GM19240 (cell line): Measurements from ENCODE around the gene SLC6A3.
"Not testable (repeated sequence)": the region's sequence is repeated elsewhere in the genome, so short reads cannot be mapped to it uniquely, and the experiment has no call there.

Experiments used
- DNase-seq: peaks from one replicate; pipeline ENCODE4 v3.0.0; 2011; ENCODE audit warnings: low spot score; ENCODE audit not compliant: insufficient read length

Gene SLC6A3

DNA sequence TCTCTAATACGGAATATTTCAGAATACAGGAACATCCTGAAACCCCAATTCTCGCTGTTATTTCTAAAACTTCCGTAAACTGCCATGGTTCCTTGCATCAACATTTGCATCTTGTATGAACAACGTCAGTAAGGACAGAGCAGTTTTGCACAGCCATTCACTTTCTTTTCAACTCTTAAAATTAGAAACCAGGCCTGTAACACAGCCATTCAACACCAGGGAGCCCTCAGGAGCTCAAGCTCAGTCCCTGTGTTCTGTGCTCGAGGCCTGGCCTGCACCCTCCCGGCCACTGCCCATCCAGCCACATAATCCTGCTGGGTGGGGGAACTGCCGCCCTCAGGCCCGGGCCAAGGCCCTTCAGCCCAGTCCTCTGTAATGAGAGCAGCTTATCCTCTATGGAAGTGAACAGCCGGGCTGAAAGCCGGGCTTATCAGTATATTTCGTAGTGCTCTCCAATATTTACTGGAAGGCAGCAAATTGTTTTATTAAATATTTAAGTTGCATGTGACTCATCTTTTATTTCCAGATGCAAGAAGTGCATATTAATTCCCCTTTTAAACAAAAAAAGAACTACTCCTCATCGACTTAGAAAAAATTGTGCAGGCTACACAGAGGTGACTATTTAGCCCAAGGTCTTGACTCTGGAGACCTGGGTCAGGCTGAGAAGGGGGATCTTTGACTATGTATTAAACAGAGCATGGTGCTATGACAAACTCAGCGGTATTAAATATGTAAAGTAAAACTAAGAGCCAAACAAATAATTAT, 33.2 kb upstream of the SLC6A3 start:
- DNase-seq: no peak

DNA sequence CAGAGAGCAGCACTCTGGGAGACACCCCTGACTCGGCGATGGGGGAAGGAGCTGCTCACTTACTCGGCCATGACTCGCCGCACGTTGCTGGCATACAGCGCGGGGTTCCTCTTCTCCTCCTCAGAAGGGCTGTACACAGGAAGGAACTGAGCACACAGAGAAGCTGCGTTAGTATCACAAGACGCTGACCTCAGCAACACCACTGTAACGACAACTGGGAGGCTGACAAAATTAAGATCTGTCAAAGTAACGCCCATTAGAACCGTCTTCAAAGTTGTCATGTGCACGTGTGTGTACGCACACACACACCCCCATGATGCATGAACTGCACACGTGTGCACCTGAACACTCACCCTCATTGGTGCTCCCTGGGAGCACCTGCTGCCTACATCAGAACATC, 32.1 kb upstream of the SLC6A3 start:
- DNase-seq: no peak

DNA sequence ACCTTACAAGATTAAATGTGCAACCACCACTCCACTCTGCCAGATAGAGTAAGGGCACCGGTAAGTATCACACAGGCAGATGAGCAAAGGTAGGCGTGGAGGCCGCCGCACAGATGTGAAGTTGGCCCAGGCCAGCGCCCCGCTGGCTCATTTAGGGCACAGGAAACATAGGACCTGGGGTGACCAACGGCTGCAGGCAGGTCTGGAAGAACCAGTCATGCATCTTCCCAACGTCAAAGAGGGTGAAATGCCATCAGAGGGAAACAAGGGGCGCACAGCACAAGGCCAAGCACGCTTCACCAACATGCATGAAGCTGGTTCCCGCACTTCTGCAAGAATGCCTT, 31.7 kb upstream of the SLC6A3 start:
- no peak for DNase-seq

DNA sequence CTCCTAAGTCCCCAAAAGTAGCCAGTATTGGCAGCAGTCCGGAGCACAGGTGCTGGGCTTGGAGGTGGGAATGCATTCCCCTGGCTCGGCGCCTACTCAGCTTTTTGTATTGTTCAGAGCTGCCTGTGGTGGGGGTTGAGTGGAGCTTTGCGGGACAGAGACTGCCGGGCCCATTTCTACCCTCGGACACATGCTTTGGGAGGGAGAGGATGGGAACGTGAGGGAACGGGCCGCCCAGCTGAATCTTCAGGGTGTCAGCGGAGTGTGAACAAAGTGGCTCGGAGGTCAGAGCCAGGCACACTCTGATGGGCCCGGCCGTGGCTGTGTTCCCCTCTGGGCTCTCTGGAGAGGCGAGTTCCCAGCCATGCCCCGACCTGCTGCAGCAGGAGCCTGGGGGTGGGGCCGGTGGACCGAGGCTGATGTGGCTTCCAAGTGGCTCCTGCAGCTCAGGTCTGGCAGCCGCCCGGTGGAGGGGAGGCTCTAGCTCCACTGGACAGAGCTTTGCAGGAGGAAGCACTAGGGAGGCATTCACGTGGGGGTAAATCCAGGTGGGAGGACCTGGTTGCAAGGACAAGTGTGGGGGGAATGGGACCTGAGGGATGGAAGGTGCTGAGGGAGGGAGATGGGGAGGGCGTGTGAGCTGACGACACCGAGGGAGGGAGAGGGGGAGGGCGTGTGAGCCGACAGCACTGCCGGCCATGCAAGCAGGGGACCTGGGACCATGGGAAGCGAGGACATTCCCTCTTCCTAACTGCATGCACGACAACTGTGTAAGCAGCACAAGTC, 31.1 kb upstream of the SLC6A3 start:
- no peak for DNase-seq

DNA sequence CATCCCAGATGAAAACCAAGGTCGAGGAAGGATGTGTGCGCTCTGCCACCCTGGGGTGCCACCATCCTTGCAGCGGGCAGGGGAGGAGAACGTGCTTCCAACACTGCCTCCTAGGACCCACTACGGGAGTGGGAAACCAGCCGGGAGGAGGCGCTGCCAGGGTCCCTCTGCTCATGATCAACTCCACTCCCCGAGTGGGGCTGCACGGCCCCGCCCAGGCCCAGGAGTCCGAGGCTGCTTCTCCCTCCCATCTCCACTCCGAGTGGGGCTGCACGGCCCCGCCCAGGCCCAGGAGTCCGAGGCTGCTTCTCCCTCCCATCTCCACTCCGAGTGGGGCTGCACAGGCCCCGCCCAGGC, 30.3 kb upstream of the SLC6A3 start:
- not testable (repeated sequence) for DNase-seq

DNA sequence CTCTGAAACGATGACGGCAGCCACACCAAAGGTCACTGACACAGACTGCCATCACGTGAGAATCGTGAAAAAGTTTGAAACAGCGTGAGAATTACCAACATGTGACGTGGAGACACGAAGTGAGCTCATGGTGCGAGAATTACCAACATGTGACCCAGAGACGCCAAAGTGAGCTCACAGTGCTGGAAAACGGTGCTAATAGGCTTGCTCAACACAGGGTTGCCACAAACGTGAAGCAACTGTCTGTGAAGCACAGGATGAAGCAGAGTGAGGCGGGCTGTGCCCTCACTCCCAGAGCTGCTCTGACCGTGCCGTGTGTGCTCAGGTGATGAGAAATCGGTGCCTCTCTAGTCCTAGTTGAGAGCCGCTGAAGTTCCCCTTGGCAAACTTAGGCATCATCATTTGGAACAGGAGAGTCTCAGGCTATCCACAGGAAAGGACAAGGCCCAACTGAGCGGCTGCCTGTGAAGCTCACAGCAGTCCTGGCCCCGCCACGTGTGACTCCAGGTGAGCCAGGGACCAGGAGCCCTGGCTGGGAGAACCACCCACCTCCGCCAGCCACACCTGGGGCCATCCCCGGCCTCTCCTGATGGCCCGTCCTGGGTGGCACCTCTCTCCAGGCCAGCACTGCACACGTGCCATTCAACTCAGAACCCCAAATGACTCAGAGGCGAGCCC, 29.8 kb upstream of the SLC6A3 start:
- no peak for DNase-seq

DNA sequence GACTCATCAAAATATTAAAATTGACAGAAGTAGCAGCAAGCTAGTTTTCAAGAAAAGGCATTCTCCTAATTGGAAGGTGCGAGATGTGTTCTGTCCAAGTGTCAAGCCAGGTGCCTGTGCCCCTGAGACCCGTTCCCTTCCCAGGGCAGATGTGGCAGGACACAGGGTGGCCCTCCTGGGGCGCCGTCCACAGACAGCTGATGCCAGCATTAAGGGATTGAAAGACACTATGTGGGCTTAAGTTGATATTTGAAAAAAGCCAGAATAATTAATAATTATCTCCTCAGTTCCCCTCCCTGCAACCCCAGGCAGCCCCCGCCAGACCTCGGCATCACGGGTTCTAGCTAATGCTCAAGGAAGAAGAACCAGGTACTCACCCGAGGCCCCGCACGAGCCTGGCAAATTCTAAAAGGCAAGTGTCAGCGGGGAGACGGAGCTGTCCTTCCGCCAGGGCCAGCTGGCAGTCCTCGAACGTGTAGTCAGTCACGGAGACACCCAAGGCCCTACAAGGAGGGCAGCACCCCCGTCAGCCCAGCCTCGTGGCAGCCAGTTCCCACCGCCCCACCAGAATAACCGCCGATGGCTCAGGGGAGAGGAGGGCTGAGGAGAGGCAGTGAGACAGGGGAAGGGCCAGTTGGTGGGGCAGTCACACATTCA, 29.1 kb upstream of the SLC6A3 start:
- DNase-seq: no peak

DNA sequence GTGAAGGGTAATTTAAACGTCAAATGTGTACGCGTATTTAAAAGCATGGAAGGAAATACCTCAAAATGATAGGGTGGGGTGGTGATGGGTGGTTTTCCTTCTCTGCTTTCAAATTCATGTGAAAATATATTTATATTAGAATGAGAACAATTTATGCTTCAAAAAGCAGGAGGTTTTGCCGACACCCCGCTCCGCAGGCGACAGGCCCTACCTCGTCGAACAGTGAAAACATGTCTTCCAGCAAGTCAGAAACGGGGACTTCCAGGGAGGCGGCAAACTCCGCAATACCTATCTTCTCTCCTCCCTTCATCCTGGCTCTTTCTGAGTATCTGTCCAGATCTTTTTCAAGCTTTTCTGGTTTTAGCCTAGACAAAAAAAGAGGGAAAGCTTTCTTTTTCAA, 28.5 kb upstream of the SLC6A3 start:
- no peak for DNase-seq

DNA sequence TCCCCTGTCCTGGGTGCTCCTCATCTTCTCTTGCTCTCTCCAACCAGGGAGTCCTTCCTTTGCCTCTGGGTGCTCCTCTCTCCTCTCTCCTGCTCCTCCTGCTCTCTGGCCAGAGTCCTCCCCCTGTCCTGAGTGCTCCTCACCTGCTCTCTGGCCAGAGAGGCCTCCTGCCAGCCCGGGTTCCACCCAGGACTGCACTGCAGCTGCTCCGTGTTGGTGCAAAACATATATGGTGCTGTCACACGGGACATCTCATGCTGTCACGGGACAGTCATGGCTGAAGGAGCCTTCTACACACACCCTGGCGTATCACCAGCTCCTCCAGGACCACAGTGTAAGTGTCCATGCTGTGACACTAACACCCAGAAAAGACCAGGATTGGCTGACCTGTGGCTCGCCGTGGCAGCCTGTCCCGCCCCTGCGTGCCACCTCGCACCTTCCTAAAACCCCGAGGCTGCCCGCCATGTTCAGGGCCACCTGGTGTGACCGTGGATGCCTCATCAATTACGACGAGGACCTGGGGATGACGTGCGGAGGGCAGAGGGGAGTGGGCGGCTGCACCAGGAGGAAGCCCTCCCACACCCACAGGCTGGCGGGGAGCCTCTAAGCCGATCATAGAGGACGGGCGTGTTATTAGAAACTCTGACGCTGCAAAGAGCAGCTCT, 27.9 kb upstream of the SLC6A3 start:
- no peak for DNase-seq

DNA sequence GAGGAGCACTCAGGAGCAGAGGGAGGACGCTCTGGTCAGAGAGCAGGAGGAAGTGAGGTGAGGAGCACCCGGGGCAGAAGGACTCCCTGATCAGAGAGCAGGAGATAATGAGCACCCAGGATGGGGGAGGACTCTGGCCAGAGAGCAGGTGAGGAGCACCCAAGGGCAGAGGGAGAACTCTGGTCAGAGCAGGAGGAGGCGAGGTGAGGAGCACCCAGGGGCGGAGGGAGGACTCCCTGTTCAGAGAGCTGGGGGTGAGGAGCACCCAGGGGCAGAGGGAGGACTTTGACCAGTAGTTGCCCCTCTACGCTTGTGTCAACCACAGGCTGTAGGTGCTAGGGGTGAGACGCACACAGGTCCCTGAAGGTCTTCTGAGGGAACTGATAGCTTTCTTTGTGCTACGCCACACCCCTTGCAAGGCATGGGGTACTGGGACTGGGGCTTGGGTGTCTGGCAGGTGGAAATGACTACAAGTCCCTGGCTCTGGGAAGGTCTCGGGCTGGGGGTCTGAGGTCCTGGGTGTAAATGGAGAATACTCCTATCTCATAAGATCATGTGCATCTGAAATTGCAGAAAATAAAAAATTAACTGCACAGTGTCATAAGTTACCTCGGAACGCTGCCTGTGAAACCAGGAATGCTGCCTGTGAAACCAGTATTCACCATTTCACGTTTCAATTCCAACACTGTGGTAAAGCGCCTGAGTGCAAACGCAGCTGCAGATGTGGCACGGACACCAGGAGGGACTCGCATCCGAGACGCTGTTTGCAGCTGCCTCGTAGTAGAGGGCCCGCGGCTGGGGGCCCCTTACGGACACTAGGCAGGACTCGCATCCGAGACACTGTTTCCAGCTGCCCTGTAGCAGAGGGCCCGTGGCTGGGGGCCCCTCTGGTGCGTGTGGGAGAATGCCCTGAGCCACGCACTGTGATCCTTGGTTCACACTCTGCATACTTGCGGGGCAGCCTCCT, 27.0 kb upstream of the SLC6A3 start:
- DNase-seq: no peak

DNA sequence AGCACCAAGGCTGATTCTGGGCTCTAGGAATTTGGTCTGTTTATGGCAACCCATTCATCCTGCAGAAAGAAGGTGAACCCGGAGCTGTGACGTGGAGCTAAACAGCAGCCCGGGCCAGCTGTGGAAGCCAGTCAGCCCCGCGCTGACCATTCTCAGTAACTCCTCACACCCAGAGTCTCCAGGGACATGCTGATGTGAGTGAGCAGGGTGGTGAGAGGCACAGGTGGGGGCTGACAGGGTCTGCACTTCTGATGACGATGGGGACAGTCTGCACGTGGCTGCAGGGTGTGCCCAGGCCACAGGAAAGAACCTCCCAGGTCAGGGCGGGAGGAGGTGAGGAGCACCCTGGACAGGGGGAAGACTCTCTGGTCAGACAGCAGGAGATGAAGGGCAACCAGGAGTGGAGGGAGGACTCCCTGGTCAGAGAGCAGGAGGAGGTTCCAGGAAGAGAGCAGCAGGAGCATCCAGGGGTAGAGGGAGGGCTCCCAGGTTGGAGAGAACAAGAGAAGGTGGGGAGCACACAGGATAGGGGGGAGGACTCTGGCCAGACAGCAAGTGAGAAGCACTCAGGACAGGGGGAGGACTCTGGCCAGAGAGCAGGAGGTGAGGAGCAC, 26.1 kb upstream of the SLC6A3 start:
- no peak for DNase-seq

DNA sequence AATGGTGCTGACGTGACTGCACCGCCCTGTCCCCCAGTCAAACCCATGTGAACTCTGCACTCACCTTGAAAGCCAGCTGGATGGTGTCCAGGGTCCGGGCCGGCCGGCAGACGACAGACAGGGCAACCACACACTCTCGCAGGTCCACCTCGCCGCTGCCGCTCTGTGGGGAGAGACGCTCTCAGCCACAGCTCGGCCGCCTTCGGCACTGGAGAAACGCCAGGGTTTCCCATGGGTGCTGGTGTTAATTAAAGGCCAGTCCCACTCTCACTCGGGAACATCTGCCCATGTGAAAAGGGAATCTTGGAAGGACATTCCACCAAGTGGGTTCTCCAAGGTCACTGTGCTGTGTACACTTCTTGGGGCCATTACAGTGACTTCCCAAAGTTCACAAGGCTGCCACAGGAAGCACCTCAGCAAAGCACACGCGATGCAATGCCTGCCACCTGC, 25.5 kb upstream of the SLC6A3 start:
- no peak for DNase-seq

DNA sequence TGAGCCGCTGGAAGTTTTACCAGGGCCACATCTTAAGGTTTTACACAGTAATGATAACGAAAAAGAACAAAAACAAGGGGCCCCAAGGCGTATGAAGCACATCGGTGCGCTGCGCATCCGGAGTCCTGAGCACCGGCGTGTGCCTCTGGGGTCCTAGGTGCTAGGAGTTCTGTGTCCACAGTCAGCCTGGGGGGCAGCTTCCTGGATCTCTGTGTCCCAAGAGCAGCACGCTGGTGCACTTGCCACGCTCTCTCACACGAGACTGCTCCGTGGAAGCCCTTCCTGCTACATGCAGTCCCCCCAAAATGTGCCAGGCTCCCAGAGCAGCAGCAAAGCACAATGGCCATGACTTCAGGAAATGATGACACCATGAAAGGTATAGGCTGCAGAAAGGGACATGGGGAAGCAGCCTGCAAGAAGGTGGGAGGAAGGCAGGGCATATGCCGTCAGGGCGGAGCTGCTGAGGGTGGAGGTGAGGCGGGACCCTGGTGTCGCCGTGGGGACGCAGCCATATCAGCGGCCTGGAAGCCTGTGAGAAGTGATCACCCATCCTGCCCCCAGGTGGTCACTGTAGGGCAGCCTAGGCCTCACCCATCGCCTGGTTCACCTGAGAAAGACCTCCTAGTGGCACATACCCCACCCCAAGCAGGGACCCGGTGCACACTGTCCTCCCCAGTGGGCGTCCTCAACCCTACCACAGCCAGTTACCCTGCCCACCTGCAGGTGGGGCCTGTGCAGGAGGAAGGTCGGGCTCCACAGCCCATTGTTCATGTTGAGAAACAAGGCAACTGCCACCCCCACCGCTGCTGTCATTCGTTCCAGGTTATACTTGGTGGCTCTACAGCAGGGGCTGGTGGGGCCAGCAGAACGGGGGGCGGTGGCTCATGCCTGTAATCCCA, 23.6 kb upstream of the SLC6A3 start:
- DNase-seq: no peak

DNA sequence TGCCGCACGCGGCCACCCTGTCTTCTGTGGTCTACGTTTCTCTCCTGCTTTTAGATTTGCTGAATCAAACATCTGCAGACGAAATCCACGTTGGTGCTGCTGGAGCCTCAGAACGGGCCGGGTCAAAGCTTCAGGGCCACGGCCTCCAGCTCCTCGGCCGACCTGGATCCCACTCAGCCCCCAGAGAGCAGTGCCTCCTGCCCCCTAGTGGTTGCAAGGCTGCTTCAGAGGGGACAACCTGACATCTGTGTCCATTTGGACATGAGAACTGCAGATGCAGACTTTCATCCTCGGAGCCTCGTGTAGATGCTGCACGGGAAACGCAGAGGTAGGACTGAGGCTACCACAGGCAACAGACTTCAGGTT, 23.0 kb upstream of the SLC6A3 start:
- no peak for DNase-seq

DNA sequence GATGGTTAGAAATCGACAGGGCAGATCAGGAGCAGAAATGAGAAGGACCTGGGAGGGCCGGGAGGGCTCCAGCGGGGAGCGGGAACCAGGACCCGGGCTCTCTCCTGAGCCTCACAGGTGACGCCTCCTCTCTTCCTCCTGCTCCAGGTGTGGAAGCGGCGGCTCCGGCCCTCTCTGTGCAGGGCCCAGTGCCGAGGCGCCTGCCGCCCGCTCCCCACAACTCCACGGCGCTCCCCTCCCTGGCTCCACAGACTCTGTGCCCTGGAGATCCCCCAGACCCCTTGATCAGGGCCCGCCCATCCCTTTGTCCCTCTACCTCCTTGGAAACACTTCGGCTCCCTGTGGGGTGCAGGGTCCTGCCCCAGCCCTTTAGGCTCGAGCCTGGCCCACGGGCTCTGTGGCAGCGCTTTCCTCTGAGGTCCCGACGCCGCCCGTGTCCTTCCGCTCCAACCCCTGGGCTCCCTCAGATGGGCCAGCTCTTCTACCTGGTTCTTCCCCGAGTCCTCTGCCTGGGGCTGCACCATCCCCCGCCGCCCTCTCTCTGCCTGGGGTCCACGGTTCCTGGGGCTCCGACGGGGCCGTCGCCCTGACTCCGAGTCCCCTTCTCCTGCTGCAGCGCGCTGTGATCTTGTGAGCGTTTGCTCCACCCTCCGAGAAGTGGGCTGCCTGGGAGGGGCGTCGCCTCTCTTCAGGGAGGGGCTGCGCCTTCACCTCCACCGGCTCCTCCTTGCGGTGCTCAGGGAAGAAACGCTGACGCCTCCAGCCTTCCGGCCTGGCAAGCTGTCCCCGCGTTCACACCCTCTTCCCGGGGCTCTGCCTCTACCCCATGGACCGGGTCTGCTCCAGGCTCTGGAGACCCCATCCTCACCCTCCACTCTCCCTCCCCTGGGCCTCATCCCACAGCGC, 22.4 kb upstream of the SLC6A3 start:
- no peak for DNase-seq

DNA sequence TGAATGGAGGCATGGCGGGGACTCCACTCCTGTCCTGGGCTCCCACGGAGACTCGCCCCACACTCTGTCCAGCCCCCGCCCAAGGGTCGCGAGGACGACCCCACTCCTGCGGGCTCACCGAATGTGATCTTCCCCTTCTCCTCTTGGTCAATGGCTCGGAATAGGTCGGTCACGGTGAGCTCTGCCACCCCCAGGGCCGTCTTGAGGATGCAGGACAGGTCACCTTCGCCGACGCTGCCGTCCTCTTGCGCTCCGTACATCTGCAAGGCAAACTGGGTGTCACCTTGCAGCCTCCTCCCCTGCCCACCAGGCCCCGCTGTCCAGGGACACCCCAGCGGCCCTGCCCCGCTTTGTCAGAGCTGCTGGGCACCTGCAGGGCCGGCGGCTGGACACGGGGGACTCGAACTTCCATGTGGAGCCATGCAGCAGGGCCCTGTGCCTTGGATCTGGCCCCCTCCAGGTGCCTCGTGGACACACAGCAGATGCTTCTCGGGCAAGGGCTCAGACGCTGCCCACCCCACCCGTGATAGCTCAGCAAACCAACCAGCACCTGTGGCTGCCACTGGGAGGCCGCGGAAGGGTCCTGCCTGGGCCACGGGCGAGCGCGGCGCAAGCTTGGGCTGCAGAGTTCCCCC, 21.5 kb upstream of the SLC6A3 start:
- no peak for DNase-seq

DNA sequence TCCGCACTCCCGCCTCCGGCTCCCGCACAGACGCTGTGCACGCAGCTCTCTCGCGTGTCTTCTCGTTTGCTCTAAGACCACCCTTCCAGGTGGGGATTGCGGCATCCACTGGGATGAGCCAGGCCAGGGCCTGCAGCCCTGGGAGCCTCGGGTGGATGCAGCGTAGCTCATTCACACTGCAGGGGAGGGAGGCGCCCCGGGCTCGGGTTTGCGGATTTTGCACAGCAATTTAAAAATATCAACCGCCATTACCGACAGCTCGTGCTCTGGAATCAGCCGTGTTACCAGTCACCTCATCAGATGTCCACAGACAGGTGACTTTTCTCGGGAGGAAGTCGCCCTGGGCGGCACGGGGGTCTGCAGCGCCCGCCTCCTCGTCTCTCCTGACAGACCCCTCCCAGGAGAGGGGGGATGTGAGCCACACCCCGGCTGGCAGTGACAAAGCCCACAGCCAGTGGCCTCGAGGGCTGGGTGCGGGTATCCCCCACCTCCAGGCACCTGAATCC, 20.8 kb upstream of the SLC6A3 start:
- DNase-seq: no peak
